ENCODE measurements around the gene GSN.

- TF ChIP-seq CTCF (conservative IDR thresholded peaks at IDR 0.05) = no peak
- no peak for TF ChIP-seq ZFX (IDR thresholded peaks at IDR 0.05)
Measured at GRCh38 chr9:121331549-121331948, 63.6 kb downstream of the GSN start.

All from C4-2B (cell line).